SK-N-SH (cell line): ENCODE data around the gene CCDC13. TPM values are rescaled to one million over a fixed set of nuclear protein-coding genes. Genes with fewer than 3 reads are reported as not detected.
A peak's percentile ranks its signal among the peaks of the same experiment; 100 is the strongest.

Experiments
- CTCF ChIA-PET: fragments of 300-600, 350-600 bp; formaldehyde crosslinking; extraction: SDS; loops from one replicate; lab custom pipeline; 2021; lab: Yijun Ruan, JAX
- POLR2A ChIA-PET: fragments of 350-600 bp; sonication (Branson Sonifier 250); formaldehyde crosslinking; extraction: SDS; loops from one replicate; lab custom pipeline; 2020; ENCODE audit warnings: antibody characterized with exemption, inconsistent platforms; lab: Yijun Ruan, JAX
- DNase-seq: peaks from one replicate; pipeline ENCODE4 v3.0.0; 2012
- H2AFZ ChIP-seq: fragments of 200-600 bp; sonication (generic); 2 replicates; pipeline ENCODE4 v1.8.1; 2016; ENCODE audit warnings: antibody characterized with exemption, mild to moderate bottlenecking, low read depth
- H3F3A ChIP-seq: fragments of 200-600 bp; sonication (generic); replicated peaks from 2 replicates; pipeline ENCODE3; 2016; ENCODE audit warnings: antibody characterized with exemption, mild to moderate bottlenecking; ENCODE audit not compliant: insufficient read depth
- H3K27ac ChIP-seq, 2 experiments: fragments of 200-500 bp in 1 of 2; fragments of 200-600 bp in 1 of 2; sonication (Bioruptor generic) in 1 of 2; sonication (generic), shearing (Covaris generic) in 1 of 2; 2 replicates each; pipeline versions ENCODE4 v1.5.1 to v1.6.1; 2014 to 2016; ENCODE audit warnings: low read depth in 2 of 2, inconsistent platforms in 1 of 2, low read length in 1 of 2, mild to moderate bottlenecking in 1 of 2, mixed read lengths in 1 of 2
- H3K27me3 ChIP-seq: fragments of 200-600 bp; sonication (generic), shearing (Covaris generic); 2 replicates; pipeline ENCODE4 v1.6.1; 2016; ENCODE audit warnings: mixed run types; ENCODE audit not compliant: insufficient read depth
- H3K36me3 ChIP-seq, 2 experiments: fragments of 200-500 bp in 1 of 2; fragments of 200-600 bp in 1 of 2; sonication (Bioruptor generic) in 1 of 2; sonication (generic) in 1 of 2; replicated peaks in 1 of 2; 2 replicates each; pipeline versions ENCODE3 to v1.5.1; 2014 to 2016; ENCODE audit warnings: low read length in 1 of 2, mild to moderate bottlenecking in 1 of 2; ENCODE audit not compliant: insufficient read depth in 2 of 2, control insufficient read depth in 1 of 2
- H3K4me1 ChIP-seq, 2 experiments: fragments of 200-500 bp in 1 of 2; fragments of 200-600 bp in 1 of 2; sonication (Bioruptor generic) in 1 of 2; sonication (generic), shearing (Covaris generic) in 1 of 2; 2 replicates each; pipeline versions ENCODE4 v1.5.1 to v1.6.1; 2014 to 2016; ENCODE audit warnings: low read depth in 1 of 2, low read length in 1 of 2, mixed run types in 1 of 2; ENCODE audit not compliant: insufficient read depth in 2 of 2, control insufficient read depth in 1 of 2
- H3K4me2 ChIP-seq: fragments of 200-600 bp; sonication (generic), shearing (Covaris generic); 2 replicates; pipeline ENCODE4 v1.6.1; 2017; ENCODE audit warnings: mixed run types
- H3K4me3 ChIP-seq, 2 experiments: fragments of 200-500 bp in 1 of 2; fragments of 200-600 bp in 1 of 2; sonication (Bioruptor generic) in 1 of 2; sonication (generic), shearing (Covaris generic) in 1 of 2; 2 replicates each; pipeline versions ENCODE4 v1.5.1 to v1.8.1; 2014 to 2016; ENCODE audit warnings: low read depth in 2 of 2, inconsistent platforms in 1 of 2, low read length in 1 of 2, mild to moderate bottlenecking in 1 of 2, mixed read lengths in 1 of 2, moderate library complexity in 1 of 2
- H3K79me2 ChIP-seq: fragments of 200-600 bp; sonication (generic); 2 replicates; pipeline ENCODE4 v1.8.1; 2017; ENCODE audit warnings: mild to moderate bottlenecking; ENCODE audit not compliant: insufficient read depth
- H3K9ac ChIP-seq: fragments of 200-600 bp; sonication (generic); 2 replicates; pipeline ENCODE4 v1.6.1; 2017; ENCODE audit warnings: mixed run types
- H3K9me2 ChIP-seq: fragments of 200-600 bp; sonication (generic); 2 replicates; pipeline ENCODE4 v1.6.1; 2017; ENCODE audit warnings: mixed run types
- H3K9me3 ChIP-seq: fragments of 200-600 bp; sonication (generic); 2 replicates; pipeline ENCODE4 v1.6.1; 2017; ENCODE audit warnings: mixed run types, mild to moderate bottlenecking, moderate library complexity
- H4K20me1 ChIP-seq: fragments of 200-600 bp; sonication (generic); 2 replicates; pipeline ENCODE4 v1.6.1; 2017; ENCODE audit warnings: mild to moderate bottlenecking, mixed run types; ENCODE audit not compliant: insufficient read depth
- CHD2 ChIP-seq: fragments of 150-350 bp; IDR thresholded peaks from 2 replicates; pipeline ENCODE4 v1.6.1; 2018; ENCODE audit warnings: low read length; ENCODE audit not compliant: partially characterized antibody
- EP300 ChIP-seq, 2 experiments: IDR thresholded peaks; 2 replicates each; pipeline versions ENCODE4 v1.4.0 to v1.6.1; 2012; ENCODE audit warnings: borderline replicate concordance in 1 of 2, low read depth in 1 of 2, low read length in 1 of 2
- FOSL2 ChIP-seq: IDR thresholded peaks from 2 replicates; pipeline ENCODE4 v1.4.0; 2012; ENCODE audit warnings: low read depth, mild to moderate bottlenecking, moderate library complexity, borderline replicate concordance
- FOXJ3 ChIP-seq: sonication (generic); formaldehyde crosslinking; IDR thresholded peaks from 2 replicates; pipeline ENCODE4 v1.5.1; 2020; ENCODE audit warnings: mild to moderate bottlenecking, missing genetic modification reagents
- GABPA ChIP-seq: IDR thresholded peaks from 2 replicates; pipeline ENCODE4 v1.4.0; 2012; ENCODE audit warnings: low read depth, mild to moderate bottlenecking
- JUND ChIP-seq: IDR thresholded peaks from 2 replicates; pipeline ENCODE4 v1.4.0; 2012
- MEF2A ChIP-seq: IDR thresholded peaks from 2 replicates; pipeline ENCODE4 v1.4.0; 2012; ENCODE audit warnings: low read depth, borderline replicate concordance
- MXI1 ChIP-seq: IDR thresholded peaks from 2 replicates; pipeline ENCODE4 v1.6.1; 2012; ENCODE audit warnings: mild to moderate bottlenecking, low read depth, low read length, improper control_type of control experiment
- NFIC ChIP-seq: IDR thresholded peaks from 2 replicates; pipeline ENCODE4 v1.4.0; 2012; ENCODE audit warnings: borderline replicate concordance
- POLR2AphosphoS5 ChIP-seq: IDR thresholded peaks from 2 replicates; pipeline ENCODE4 v1.6.1; 2012; ENCODE audit warnings: low read depth, low read length
- RAD21 ChIP-seq: IDR thresholded peaks from 2 replicates; pipeline ENCODE4 v1.6.1; 2012; ENCODE audit warnings: mild to moderate bottlenecking, low read length
- RCOR1 ChIP-seq: fragments of 150-350 bp; IDR thresholded peaks from 2 replicates; pipeline ENCODE4 v1.6.1; 2017; ENCODE audit warnings: antibody characterized with exemption, low read length
- RFX5 ChIP-seq: IDR thresholded peaks from 2 replicates; pipeline ENCODE4 v1.6.1; 2012; ENCODE audit warnings: mild to moderate bottlenecking, improper control_type of control experiment, low read length
- RXRA ChIP-seq: IDR thresholded peaks from 2 replicates; pipeline ENCODE4 v1.4.0; 2012; ENCODE audit warnings: low read depth, mild to moderate bottlenecking, borderline replicate concordance
- SIN3A ChIP-seq: IDR thresholded peaks from 2 replicates; pipeline ENCODE4 v1.6.1; 2012; ENCODE audit warnings: low read depth, mild to moderate bottlenecking, low read length, moderate library complexity, borderline replicate concordance
- SMC3 ChIP-seq: IDR thresholded peaks from 2 replicates; pipeline ENCODE4 v1.6.1; 2012; ENCODE audit warnings: low read depth, low read length, improper control_type of control experiment
- TAF1 ChIP-seq: IDR thresholded peaks from 2 replicates; pipeline ENCODE4 v1.6.1; 2012; ENCODE audit warnings: low read depth, mild to moderate bottlenecking, low read length, moderate library complexity, borderline replicate concordance
- TCF12 ChIP-seq: IDR thresholded peaks from 2 replicates; pipeline ENCODE4 v1.4.0; 2012
- TEAD4 ChIP-seq: IDR thresholded peaks from 2 replicates; pipeline ENCODE4 v1.4.0; 2012; ENCODE audit warnings: mild to moderate bottlenecking, borderline replicate concordance; ENCODE audit not compliant: insufficient read depth
- YY1 ChIP-seq: IDR thresholded peaks from 2 replicates; pipeline ENCODE4 v1.4.0; 2012; ENCODE audit warnings: low read depth, mild to moderate bottlenecking
- WGBS: methylation state at CpG from one replicate; pipeline ENCODE4 v1.1.6; 2017; ENCODE audit warnings: low lambda C conversion rate; 5-methylcytosine and 5-hydroxymethylcytosine counted together
- polyA plus RNA-seq, 3 experiments: library from polyadenylated mRNA; depleted of rRNA; stranded (reverse); fragments of >200 nt; gene quantifications; 2 replicates each; pipeline ENCODE4 v1.2.3, GENCODE V29; 2012
- TF ChIP-seq, protein P1 (sequence below): IDR thresholded peaks from 2 replicates; pipeline ENCODE4; 2012
- TF ChIP-seq, protein P2 (sequence below): IDR thresholded peaks from 2 replicates; pipeline ENCODE4 v1.4.0; 2012; ENCODE audit warnings: low read depth, borderline replicate concordance
- TF ChIP-seq, protein P3 (sequence below): IDR thresholded peaks from 2 replicates; pipeline ENCODE4 v1.4.0; 2012; ENCODE audit warnings: low read depth
- TF ChIP-seq, protein P4 (sequence below): fragments of 200-600 bp; sonication (generic); IDR thresholded peaks from 2 replicates; pipeline ENCODE4 v1.6.1; 2017; ENCODE audit warnings: antibody characterized with exemption, mild to moderate bottlenecking, moderate library complexity
- TF ChIP-seq, protein P5 (sequence below): fragments of 150-350 bp; IDR thresholded peaks from 2 replicates; pipeline ENCODE4 v1.6.1; 2017; ENCODE audit warnings: antibody characterized with exemption, low read length, low read depth, borderline replicate concordance
- TF ChIP-seq, protein P6 (sequence below): IDR thresholded peaks from 2 replicates; pipeline ENCODE4 v1.4.0; 2012; ENCODE audit warnings: low read depth, borderline replicate concordance

CCDC13 gene
- polyA plus RNA-seq, 1 of the 3 experiments (the other 2 are of a cell fraction), result 0.66 TPM

DNA sequence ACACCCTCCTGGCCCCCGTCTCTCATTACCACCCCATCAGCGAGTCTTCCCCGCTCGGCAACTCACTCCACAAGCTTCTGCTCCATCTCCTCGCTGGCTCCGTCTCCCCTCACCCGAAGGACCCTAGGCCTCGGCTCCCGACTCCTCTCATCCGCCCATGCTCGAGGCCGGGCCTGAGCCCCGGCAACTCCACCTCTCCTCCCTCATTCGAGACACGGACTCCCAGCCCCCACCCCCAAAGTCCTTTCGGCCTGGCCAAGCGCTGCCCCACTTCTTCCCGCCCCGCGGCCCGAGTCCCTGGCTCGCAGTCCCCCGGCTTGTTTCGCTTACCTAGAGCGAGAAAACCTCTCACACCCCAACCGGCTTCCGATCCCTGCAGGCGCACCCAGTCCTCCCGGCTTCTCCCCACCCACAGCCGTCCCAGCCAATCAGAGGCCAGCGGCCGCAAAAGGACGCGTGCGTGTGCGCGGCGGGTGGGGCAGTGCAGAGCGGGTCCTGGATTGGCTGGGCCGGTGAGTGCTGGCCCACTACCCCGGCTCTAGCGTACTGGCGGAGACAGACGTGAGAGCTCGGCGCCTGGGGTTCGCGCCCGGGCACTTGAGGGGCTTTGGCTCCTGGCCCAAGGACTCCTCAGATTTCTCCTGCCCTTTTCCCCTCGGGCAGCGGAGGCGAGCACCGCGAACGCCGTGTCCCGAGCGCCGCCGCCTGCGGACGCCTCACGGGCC, 31.2 kb upstream of the CCDC13 start, which contains the start of gene HIGD1A:
HIGD1A (minus strand) TSS at position 385 of the 725 bp plus-strand sequence. CDS start 10,237 bp downstream, outside the sequence.
- no peaks in the 10 kb centered on the region for H3K9me3 ChIP-seq
- H3F3A ChIP-seq, result peaks cover 9% of the 10 kb centered on the region
- ChIA-PET CTCF (interaction anchor here (0.6 to 3.5 kb wide), 8 partner anchors 15 to 190 kb away, joined by 3 to 16 read pairs (median 4); no protein-coding TSS in a partner anchor), POLR2A (interaction anchor here (0.6 to 1.2 kb wide), 2 partner anchors 15 to 35 kb away, joined by 3 to 5 read pairs; no protein-coding TSS in a partner anchor)
- H3K27ac ChIP-seq, result peak within 1 kb of the TSS; percentile 87 to 91
- peak within 1 kb of the TSS; percentile 79 for H3K9ac ChIP-seq
- H4K20me1 ChIP-seq, result peaks cover 5% of the 10 kb centered on the region; the same call in 1 of the 2 replicates
- peak; percentile 99 for DNase-seq
- H3K4me1 ChIP-seq, result peaks cover 0 to 13% of the 10 kb centered on the region in 2 experiments; a peak in 3 of 4 replicates
- no peaks in the 10 kb centered on the region for H3K27me3 ChIP-seq
- H3K4me3 ChIP-seq, result peak within 1 kb of the TSS; percentile 85 to 89
- peak within 1 kb of the TSS; percentile 87 for H3K4me2 ChIP-seq
- peak within 1 kb of the TSS; percentile 96 for H2AFZ ChIP-seq
- H3K79me2 ChIP-seq, result peaks cover 48% of the 10 kb centered on the region
- WGBS, result under 1% methylated on average over 38 of the region's 63 CpGs
- no peaks in the 10 kb centered on the region for H3K9me2 ChIP-seq
- H3K36me3 ChIP-seq, result peaks cover 3 to 15% of the 10 kb centered on the region in 2 experiments
- TF ChIP-seq GABPA (no peak), TCF12 (no peak), RCOR1 (0 out of 2 replicates have a peak, but pooled peaks have one; percentile 19), FOSL2 (no peak), POLR2AphosphoS5 (peak; percentile 89), MEF2A (no peak), YY1 (no peak), NFIC (peak; percentile 37; the same call in 1 of the 2 replicates), JUND (no peak), FOXJ3 (CRISPR knock-in tag) (no peak), SMC3 (no peak), SIN3A (no peak; the same call in 1 of the 2 replicates), RFX5 (peak; percentile 86), TAF1 (peak; percentile 81), EP300 (IDR thresholded peaks at IDR 0.05; ENCODE audit: borderline replicate concordance in 1 of 2, low read depth in 1 of 2, low read length in 1 of 2) (0 out of 4 replicates have a peak, but pooled peaks of 1 of the 2 experiments have one; percentile 5), CHD2 (peak; percentile 33), RAD21 (no peak), MXI1 (peak; percentile 82), RXRA (no peak), TEAD4 (no peak)
- TF ChIP-seq, protein P1, sequence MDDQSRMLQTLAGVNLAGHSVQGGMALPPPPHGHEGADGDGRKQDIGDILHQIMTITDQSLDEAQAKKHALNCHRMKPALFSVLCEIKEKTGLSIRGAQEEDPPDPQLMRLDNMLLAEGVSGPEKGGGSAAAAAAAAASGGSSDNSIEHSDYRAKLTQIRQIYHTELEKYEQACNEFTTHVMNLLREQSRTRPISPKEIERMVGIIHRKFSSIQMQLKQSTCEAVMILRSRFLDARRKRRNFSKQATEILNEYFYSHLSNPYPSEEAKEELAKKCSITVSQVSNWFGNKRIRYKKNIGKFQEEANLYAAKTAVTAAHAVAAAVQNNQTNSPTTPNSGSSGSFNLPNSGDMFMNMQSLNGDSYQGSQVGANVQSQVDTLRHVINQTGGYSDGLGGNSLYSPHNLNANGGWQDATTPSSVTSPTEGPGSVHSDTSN, result no peak
- TF ChIP-seq, protein P2, sequence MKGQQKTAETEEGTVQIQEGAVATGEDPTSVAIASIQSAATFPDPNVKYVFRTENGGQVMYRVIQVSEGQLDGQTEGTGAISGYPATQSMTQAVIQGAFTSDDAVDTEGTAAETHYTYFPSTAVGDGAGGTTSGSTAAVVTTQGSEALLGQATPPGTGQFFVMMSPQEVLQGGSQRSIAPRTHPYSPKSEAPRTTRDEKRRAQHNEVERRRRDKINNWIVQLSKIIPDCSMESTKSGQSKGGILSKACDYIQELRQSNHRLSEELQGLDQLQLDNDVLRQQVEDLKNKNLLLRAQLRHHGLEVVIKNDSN, result no peak
- TF ChIP-seq, protein P3, sequence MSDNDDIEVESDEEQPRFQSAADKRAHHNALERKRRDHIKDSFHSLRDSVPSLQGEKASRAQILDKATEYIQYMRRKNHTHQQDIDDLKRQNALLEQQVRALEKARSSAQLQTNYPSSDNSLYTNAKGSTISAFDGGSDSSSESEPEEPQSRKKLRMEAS, result 0 out of 2 replicates have a peak, but pooled peaks have one; percentile 14
- TF ChIP-seq, protein P4, sequence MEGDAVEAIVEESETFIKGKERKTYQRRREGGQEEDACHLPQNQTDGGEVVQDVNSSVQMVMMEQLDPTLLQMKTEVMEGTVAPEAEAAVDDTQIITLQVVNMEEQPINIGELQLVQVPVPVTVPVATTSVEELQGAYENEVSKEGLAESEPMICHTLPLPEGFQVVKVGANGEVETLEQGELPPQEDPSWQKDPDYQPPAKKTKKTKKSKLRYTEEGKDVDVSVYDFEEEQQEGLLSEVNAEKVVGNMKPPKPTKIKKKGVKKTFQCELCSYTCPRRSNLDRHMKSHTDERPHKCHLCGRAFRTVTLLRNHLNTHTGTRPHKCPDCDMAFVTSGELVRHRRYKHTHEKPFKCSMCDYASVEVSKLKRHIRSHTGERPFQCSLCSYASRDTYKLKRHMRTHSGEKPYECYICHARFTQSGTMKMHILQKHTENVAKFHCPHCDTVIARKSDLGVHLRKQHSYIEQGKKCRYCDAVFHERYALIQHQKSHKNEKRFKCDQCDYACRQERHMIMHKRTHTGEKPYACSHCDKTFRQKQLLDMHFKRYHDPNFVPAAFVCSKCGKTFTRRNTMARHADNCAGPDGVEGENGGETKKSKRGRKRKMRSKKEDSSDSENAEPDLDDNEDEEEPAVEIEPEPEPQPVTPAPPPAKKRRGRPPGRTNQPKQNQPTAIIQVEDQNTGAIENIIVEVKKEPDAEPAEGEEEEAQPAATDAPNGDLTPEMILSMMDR, result no peak
- TF ChIP-seq, protein P5, sequence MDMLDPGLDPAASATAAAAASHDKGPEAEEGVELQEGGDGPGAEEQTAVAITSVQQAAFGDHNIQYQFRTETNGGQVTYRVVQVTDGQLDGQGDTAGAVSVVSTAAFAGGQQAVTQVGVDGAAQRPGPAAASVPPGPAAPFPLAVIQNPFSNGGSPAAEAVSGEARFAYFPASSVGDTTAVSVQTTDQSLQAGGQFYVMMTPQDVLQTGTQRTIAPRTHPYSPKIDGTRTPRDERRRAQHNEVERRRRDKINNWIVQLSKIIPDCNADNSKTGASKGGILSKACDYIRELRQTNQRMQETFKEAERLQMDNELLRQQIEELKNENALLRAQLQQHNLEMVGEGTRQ, result no peak
- TF ChIP-seq, protein P6, sequence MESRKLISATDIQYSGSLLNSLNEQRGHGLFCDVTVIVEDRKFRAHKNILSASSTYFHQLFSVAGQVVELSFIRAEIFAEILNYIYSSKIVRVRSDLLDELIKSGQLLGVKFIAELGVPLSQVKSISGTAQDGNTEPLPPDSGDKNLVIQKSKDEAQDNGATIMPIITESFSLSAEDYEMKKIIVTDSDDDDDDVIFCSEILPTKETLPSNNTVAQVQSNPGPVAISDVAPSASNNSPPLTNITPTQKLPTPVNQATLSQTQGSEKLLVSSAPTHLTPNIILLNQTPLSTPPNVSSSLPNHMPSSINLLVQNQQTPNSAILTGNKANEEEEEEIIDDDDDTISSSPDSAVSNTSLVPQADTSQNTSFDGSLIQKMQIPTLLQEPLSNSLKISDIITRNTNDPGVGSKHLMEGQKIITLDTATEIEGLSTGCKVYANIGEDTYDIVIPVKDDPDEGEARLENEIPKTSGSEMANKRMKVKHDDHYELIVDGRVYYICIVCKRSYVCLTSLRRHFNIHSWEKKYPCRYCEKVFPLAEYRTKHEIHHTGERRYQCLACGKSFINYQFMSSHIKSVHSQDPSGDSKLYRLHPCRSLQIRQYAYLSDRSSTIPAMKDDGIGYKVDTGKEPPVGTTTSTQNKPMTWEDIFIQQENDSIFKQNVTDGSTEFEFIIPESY, result no peak
